ENCODE data around the gene GCK.

DNA sequence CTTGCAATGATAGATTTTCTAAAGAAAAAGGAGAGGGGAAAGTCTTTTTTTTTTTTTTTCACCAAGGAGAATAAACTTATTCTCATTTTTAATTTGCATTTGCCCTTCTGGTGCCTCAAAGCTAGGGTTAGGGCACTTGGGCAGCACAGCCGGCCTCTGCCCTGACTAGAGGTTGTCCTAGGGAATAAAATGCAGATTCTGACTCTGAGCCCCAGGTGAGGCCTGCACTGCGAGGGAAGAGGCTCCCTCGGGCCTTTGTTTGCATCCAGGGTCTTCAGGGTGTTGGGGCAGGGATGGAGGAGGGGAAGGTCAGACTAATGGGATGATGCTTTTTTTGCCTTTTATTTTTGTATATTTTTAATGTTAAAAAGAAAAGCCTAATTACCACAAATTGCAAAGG, 55.9 kb downstream of the GCK start:
- TF ChIP-seq POLR2A (IDR thresholded peaks at IDR 0.05) (no peak), EP300 (IDR thresholded peaks at IDR 0.05) (no peak), CTCF (IDR thresholded peaks at IDR 0.05) (no peak)
